HG02610 (cell line): ENCODE data around the gene SNX30.

Experiments used
- ATAC-seq: cut with Tn5 transposase; IDR thresholded peaks from one replicate; pipeline ENCODE4 v1.9.1; 2021; ENCODE audit warnings: mild to moderate bottlenecking, moderate library complexity; ENCODE audit not compliant: unreplicated experiment

Gene SNX30

DNA sequence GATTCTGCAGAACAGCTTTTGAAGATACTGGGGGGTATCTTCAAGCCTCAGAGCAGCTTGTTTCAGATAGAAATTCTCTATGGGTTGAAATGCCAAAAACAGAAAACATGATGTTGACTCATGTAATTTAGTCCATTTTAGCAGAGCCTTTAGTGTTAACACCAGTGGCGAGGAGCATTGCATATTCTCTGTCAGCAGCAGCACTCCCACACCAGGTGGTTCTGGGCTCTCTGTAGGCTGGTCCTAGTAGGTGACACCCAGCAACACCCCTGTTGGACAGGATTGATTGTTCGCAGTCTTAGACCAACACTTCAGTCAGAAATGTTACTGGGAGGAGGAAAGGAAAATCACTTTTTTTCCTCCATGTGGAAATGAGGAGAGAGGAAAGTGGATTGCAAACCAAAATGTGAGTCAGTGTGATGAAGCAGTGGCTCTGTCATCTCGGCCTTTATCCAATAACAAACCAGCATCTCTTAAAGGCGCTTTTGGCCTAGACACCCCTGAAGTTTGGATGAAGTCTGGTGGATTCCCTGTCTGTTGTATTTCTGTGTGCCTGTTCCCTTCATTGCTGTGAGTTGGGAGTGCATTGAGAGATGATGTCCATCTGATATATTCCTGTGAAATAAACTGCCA, 123.3 kb downstream of the SNX30 start:
- no peak for ATAC-seq

- ATAC-seq = no peak
Observed at GRCh38 chr9:112878752-112879151, 128.2 kb downstream of the SNX30 start.

GRCh38 chr9:112880650-112881049, 130.1 kb downstream of the SNX30 start:
- ATAC-seq = no peak

- ATAC-seq = no peak
Observed at GRCh38 chr9:112881331-112881730, 130.8 kb downstream of the SNX30 start.

GRCh38 chr9:112884101-112884500, 133.5 kb downstream of the SNX30 start:
- no peak for ATAC-seq

DNA sequence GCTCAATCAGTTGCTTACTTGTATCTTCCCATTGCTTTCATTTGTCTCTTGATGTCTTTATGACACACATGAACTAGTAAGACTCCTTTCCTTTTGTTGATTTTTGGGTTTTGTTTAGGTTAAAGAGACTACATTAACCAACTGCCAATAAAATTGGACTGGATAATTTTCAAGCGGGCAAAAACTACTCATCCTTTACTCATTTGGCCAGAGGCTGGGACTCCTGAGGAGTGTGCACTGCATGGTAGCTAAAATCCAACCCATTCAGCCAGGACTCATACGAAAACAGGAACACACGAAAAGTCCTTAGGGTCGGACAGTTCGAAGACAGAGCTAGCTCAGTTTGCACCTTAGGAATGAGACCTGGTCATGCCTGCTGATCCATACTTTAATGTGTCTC, 134.2 kb downstream of the SNX30 start:
- no peak for ATAC-seq

GRCh38 chr9:112885324-112885723, 134.8 kb downstream of the SNX30 start:
- ATAC-seq = no peak

- ATAC-seq = no peak
Observed at GRCh38 chr9:112886351-112886750, 135.8 kb downstream of the SNX30 start.

DNA sequence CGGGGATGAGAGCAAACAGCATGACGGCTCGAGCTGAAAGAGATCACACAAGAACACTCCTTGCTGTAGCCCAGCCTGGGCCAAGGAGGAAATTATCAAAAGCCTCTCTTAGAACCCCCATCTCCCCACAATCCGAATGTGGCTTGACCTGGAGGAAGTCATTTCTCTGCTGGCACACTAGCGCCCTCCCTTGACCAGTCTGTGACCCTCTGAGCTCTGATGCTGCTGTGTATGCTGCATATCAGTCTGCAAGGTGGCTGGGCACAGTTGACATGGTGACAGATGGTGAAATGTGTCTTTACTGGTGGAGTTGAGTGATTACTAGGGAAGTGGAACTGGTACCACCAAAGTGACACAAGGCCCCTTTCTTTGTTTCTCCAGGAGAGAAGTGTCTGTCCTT, 136.8 kb downstream of the SNX30 start:
- ATAC-seq = no peak

DNA sequence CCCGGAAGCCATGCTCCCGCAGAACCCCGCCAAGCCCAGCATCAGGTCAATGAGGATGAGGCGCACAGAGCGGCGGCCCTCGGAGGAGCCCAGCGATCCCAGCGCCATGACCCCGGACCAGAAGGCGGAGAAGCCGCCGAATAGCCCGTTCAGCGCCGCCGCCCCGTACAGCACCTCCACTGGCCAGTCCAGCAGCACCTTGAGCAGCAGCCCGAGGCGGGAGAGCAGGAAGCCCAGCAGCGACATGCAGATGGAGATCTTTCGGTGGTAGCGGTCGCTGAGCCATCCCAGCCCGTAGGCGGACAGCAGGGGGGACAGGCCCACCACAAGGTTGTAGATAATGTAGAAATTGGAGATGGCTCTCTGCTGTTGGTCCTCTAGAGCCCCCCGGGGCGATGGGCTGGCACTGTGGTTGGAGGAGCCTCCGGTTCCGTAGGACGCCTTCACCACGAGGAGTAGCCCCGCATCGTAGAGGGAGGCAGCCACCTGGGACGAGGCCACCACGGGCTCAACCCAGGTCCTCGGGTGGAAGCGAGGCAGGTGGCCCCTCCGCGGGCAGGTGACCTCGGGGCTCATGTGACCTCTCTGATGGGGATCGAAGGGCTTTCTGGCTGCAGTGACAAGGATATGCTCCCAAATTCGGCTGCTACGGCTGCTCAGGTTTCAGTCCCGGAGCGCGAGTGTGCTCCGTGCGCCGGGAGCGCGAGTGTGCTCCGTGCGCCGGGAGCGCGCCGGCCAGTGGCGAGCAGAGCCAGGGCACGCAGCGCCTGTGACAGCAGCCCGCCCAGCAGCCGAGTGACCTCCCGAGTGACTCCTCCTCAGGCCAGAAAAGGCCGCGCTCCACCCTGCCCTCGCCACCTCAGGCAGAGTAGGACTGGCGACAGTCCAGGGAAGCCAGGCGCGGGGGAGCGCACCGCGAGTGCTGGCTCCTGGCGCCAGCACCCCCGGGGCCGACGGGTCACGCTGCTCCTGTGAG, 139.8 kb downstream of the SNX30 start, which contains the start of gene SLC46A2:
SLC46A2 (minus strand) TSS at position 771 of the 976 bp plus-strand sequence; CDS start at position 576, 195 bp downstream.
- no peak for ATAC-seq

DNA sequence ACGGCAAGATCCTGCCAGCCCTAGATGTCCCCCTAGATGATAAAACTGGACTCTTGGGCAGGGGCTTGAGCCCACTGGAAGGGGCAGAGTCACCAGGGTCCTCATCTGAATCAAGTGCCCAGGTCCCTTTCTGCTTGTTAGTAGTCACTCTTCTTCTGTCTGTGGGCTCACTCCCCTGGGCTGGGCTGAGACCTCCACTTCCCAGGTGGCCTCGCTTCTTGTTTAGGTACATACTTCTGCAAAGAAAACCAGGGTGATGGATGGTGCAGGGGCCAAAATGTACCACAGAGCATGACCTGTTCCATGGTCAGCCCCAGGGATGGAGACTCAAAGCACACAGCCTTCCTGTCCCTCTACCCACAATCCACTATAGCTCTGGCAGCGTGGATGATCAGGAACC, 141.0 kb downstream of the SNX30 start:
- ATAC-seq = no peak

DNA sequence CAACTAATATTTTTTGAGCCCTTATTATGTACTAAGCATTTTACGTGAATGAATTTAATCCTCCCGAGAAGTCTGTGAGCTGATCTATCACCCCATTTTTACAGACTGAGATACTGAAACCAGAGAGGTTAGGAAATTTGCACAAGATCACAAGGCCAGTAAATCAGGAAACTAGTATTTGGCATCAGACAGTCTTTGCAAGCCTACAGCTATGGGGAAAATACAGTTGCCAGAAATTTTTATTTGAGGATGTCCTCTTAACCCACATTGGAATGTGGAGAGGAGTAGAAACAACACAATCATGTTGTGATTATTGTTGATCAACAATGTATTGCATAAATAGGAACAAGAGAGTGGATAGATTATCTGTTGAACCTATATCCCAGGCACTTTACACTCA, 142.4 kb downstream of the SNX30 start:
- ATAC-seq = no peak

DNA sequence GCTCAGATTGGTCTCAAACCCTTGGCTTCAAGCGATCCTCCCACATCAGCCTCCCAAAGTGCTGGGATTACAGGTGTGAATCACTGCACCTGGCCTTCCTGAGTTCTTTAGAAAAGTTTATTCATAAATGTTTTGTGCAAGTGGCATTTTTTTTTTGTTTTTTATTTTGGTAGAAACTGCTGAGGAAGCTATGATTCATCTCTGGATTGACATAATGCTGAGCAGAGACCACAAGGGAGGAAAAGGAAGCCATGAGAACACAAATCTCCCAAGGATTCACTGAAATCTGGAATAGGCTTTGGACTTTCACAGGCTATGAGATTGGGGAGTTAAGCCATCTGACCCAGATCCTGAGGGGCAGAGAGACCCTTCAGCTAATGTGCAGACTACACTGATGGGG, 143.5 kb downstream of the SNX30 start:
- no peak for ATAC-seq

DNA sequence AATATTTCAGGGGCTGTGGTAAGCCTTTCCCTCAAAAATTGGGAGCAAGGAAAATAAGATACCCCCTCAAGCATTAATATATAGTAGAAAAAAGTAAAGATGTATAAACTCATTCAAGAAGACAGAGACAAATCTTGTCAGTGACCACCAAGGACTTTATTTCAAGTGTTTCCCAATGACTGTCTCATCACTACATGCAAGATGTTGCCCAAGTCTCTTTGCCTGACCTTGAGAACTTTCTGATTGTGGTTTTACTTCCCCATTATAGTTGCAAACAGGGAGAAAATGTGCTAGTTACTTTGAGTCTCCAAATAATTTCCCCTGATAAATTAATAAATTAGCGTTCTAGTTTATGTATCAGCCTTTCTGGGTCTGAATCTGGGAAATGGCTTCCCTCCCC, 144.1 kb downstream of the SNX30 start:
- no peak for ATAC-seq

DNA sequence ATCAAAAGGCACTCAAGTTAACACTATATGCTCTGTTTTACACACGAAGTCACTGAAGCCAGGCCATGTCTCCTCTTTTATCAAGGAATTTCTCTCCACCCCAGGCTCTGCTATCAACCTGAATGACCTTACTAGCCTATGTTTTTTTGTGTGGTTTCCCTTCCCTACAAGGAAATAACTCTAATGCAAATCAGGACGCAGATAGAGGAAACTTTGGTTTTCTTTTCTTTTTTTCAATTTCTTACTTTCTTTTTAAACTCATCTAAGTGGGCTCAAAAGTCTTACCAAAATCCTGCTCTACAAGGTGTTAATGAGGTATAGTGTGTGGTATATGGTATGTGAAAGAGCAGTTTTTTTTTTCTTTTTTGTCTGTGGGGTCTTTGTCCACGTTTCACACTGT, 145.6 kb downstream of the SNX30 start:
- ATAC-seq = no peak

- no peak for ATAC-seq
Observed at GRCh38 chr9:112898872-112899311, 148.3 kb downstream of the SNX30 start.

DNA sequence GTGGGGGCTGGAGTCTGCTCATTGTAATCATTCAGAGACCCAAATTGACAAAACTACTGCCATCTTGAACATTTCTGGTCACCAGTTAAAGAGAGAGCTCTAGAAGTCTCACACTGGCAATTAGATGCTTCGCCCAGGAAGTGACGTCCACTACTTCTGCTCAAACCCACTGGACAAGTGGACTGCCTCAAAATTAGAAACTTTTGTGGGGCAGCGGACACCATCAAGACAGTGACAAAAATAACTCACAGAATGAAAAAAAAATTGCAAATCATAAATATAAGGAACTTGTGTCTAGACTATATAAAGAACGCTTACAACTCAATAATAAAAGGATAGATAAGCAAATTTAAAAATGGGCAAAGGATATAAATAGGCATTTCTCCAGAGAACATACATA, 149.9 kb downstream of the SNX30 start:
- ATAC-seq = no peak

- no peak for ATAC-seq
Observed at GRCh38 chr9:112900901-112901300, 150.3 kb downstream of the SNX30 start.

DNA sequence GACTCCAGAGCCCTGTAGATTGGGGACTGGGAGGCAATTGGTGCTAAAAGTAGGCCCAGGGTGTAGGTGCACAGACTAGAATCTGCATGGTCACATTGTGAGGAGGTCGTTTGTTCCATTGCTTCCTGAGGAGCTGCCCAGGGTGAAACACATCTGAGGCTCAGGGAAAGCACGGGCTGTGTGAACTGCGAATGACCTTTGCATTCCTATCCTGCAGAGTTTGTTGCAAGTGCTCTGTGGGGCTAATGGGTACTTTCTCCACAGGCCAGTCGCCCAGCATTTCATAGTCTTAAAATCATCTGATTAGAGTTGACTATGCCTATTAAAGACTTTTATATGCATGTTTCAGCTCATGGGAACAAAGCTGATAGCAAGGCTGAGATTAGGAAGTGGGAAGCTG, 154.5 kb downstream of the SNX30 start:
- ATAC-seq = no peak

DNA sequence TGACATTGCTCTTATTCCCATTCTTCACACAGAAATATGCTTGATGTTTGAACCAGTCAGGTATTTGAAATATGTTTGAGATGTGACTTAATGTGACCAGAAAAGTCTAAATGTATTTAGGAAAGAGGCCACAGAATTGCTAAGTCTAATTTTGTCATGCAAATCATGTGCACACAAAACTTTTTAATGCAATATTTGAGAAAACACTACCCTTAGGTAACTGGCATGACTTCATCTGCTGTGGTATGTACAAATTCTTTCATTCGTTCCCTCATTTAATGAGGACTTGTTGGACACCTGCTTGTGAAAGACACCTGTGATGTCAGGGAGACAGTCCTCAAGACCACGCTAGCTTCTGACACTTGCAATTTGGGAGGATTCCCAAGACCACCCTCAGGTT, 161.2 kb downstream of the SNX30 start:
- ATAC-seq = no peak

DNA sequence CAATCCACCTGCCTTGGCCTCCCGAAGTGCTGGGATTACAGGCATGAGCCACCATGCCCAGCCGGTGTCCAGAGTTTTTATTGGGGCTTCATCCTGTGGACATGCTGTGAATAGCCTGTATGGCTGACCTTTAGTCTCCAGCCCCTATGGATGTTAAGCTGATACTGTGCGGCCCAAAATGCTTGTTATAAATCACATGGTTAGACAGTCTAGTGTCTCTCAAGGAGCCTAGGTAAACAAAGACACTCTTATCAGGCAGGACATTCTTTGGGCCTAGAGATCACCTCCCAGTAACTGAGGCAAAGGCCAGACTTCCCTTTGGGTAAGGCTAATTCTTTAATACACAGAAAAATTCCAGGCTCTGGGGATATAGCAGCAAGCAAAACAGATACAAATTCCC, 162.1 kb downstream of the SNX30 start:
- ATAC-seq = no peak

- no peak for ATAC-seq
Observed at GRCh38 chr9:112913326-112913725, 162.8 kb downstream of the SNX30 start.
